AG04450 (cell line): ENCODE data around the gene FUT6. TPM values are rescaled to one million over a fixed set of nuclear protein-coding genes. Genes with fewer than 3 reads are reported as not detected.
"Not testable (repeated sequence)": the region's sequence is repeated elsewhere in the genome, so short reads cannot be mapped to it uniquely, and the experiment has no call there.

Experiments used
- CTCF ChIA-PET: fragments of 300-600, 350-600 bp; formaldehyde crosslinking; extraction: SDS; loops from one replicate; lab custom pipeline; 2022; ENCODE audit warnings: antibody characterized with exemption, inconsistent platforms; lab: Charles Lee
- POLR2A ChIA-PET: fragments of 350-600 bp; formaldehyde crosslinking; extraction: SDS; loops from one replicate; lab custom pipeline; 2021; ENCODE audit warnings: antibody characterized with exemption, inconsistent platforms; lab: Yijun Ruan, JAX
- DNase-seq: peaks from one replicate; pipeline ENCODE4 v3.0.0-alpha.2; 2011; ENCODE audit warnings: low read depth, low spot score
- H3K27ac ChIP-seq: one replicate; pipeline ENCODE4 v1.5.1; 2012; ENCODE audit warnings: low read depth, low read length, control low read depth
- H3K27me3 ChIP-seq: one replicate; pipeline ENCODE4 v1.6.0; 2012; ENCODE audit warnings: low read length; ENCODE audit not compliant: control insufficient read depth, insufficient read depth
- H3K4me3 ChIP-seq: 2 replicates; pipeline ENCODE4 v1.5.1; 2011; ENCODE audit warnings: mild to moderate bottlenecking, low read depth, low read length, control low read depth
- H3K9me3 ChIP-seq: 2 replicates; pipeline ENCODE4 v1.5.1; 2012; ENCODE audit warnings: low read length; ENCODE audit not compliant: control insufficient read depth, insufficient read depth
- CTCF ChIP-seq: IDR thresholded peaks from 2 replicates; pipeline ENCODE4 v1.5.1; 2011; ENCODE audit warnings: low read depth, low read length, control low read depth, inconsistent platforms
- polyA plus RNA-seq: library from polyadenylated mRNA; depleted of rRNA; stranded (reverse); fragments of >200 nt; gene quantifications from 2 replicates; pipeline ENCODE4 v1.2.3, GENCODE V29; 2011; rRNA removed

The FUT6 gene
- polyA plus RNA-seq, 1 experiment = not detected

DNA sequence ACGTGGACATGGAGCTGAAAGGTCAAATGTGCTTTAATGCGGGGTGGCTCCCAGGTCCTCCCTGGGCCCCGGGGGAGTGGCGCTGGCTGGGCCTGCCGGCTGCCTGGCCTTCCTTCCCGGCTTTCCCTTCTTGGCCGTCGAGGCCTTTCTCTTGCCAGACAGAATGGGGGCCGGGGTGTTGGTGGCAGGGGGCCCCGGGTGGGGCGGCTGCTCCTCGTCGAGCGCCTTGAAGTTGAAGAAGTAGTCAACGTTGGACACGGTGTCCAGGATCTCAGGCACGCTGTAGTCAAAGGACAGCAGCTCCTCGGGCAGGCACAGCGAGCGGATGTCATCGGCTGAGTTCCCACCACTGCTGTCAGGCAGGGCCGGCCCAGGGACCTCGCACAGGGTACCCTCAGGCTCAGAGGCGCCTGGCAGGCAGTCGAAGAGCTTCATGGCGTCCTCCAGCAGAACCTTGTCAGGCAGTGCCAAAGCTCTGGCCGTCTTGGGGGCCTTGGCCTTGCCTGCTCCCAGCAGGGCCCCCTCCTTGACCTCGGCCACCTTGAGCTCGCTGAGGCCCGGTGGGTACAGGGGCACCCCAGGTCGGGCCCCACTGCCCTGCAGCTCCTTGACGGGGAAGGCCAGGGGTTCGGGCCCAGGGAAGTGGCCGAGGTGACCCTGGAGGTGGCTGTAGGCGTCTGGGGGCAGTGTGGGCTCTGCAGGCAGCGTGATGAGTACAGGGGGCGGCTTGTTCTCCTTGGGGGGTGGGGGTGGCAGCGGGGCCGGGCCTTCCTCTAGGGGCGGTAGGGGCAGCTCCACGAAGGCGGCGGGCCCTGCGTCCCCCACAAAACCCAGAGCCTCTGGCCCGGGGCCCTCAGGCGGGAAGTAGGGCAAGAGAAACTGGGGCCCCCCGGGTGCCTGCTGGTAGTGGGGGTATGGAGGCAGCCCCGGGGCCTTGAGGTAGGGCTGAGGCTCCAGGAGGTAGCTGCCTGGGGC is 56.3 kb downstream of the FUT6 start:
- DNase-seq = no peak
- Histone ChIP-seq H3K27ac (no peak overlapping the region), H3K4me3 (no peak overlapping the region), H3K9me3 (no peaks in the 10 kb centered on the region; the same call in 1 of the 2 replicates), H3K27me3 (no peaks in the 10 kb centered on the region)
- no peak for TF ChIP-seq CTCF
- ChIA-PET CTCF (interaction anchor here (0.9 to 1.7 kb wide), 3 partner anchors 10 to 21 kb away, joined by 3 to 13 read pairs (median 7); partner anchors contain the start of gene NRTN), POLR2A (interaction anchor here (1.0 kb wide), 1 partner anchor 45 kb away, joined by 3 read pairs; no protein-coding TSS in a partner anchor)

- no peak overlapping the region for H3K27ac ChIP-seq
- no peak for TF ChIP-seq CTCF
- H3K4me3 ChIP-seq = no peak overlapping the region
- no peak for DNase-seq
- H3K9me3 ChIP-seq = no peaks in the 10 kb centered on the region; the same call in 1 of the 2 replicates
- ChIA-PET CTCF (interaction anchor here (0.9 kb wide), 1 partner anchor 22 kb away, joined by 7 read pairs; the partner anchor contains the start of gene NRTN), POLR2A (no interaction called here)
- H3K27me3 ChIP-seq = no peaks in the 10 kb centered on the region
Observed at GRCh38 chr19:5782322-5782721, 57.2 kb downstream of the FUT6 start.

DNA sequence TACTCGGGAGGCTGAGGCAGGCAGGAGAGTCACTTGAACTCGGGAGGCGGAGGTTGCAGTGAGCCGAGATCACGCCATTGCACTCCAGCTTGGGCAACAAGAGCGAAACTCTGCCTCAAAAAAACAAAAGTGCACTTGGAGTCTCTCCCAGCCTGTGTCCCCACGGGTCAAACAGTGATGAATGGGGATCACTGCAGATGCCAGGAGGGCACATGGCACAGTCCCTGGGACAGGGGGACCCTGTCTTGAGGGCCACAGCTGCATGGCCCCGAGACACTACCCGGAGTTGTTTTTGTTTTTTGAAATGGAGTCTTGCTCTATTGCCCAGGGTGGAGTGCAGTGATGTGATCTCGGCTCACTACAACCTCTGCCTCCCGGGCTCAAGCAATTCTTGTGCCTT is 58.6 kb downstream of the FUT6 start:
- CTCF ChIA-PET = not testable (repeated sequence)

More for the DNA sequence above, 58.6 kb downstream of the FUT6 start:
- not testable (repeated sequence) for H3K27me3 ChIP-seq, H3K4me3 ChIP-seq, DNase-seq, H3K27ac ChIP-seq, H3K9me3 ChIP-seq
- POLR2A ChIA-PET = interaction anchor here (0.6 kb wide), 1 partner anchor 20 kb away, joined by 5 read pairs; no protein-coding TSS in a partner anchor

Other genes starting within 250 kb of the FUT6 start
- gene SAFB2, start 216.9 kb downstream of the FUT6 start, polyA plus RNA-seq = 17.4 and 24.4 TPM in 2 replicates
- gene SAFB, start 216.6 kb downstream of the FUT6 start, polyA plus RNA-seq = 28.0 and 34.0 TPM in 2 replicates
- gene MICOS13, start 159.2 kb downstream of the FUT6 start, polyA plus RNA-seq = 25.2 and 39.3 TPM in 2 replicates
- gene HSD11B1L, start 158.7 kb downstream of the FUT6 start, polyA plus RNA-seq = 4.9 and 7.0 TPM in 2 replicates
- gene RPL36, start 149.4 kb downstream of the FUT6 start, polyA plus RNA-seq = 478 and 743 TPM in 2 replicates
- gene LONP1, start 119.6 kb downstream of the FUT6 start, polyA plus RNA-seq = 37.8 and 48.6 TPM in 2 replicates
- not detected in 2 replicates for gene CATSPERD, start 119.1 kb downstream of the FUT6 start, polyA plus RNA-seq
- gene PRR22, start 55.0 kb downstream of the FUT6 start, polyA plus RNA-seq = 0.16 and 0.17 TPM in 2 replicates
- gene DUS3L, start 48.5 kb downstream of the FUT6 start, polyA plus RNA-seq = 7.8 and 8.0 TPM in 2 replicates
- 0.24 and 0.53 TPM in 2 replicates for gene NRTN, start 34.6 kb downstream of the FUT6 start, polyA plus RNA-seq
- gene FUT3, start 11.7 kb upstream of the FUT6 start, polyA plus RNA-seq = not detected in 2 replicates
- gene FUT5, start 30.8 kb upstream of the FUT6 start, polyA plus RNA-seq = not detected in 2 replicates
- gene NDUFA11, start 64.1 kb upstream of the FUT6 start, polyA plus RNA-seq = 168 and 272 TPM in 2 replicates
- gene VMAC, start 65.2 kb upstream of the FUT6 start, polyA plus RNA-seq = 2.5 and 2.6 TPM in 2 replicates
- 2.7 and 2.8 TPM in 2 replicates for gene CAPS, start 74.6 kb upstream of the FUT6 start, polyA plus RNA-seq
- gene RANBP3, start 138.4 kb upstream of the FUT6 start, polyA plus RNA-seq = 62.6 and 81.9 TPM in 2 replicates